Activated T-cell treated with anti-CD3 and anti-CD28 coated beads, Interleukin-2, amount 50 U/mL, for 24 hours (primary cell): ENCODE measurements around the gene LRMDA.

Experiments
- DNase-seq: peaks from one replicate; pipeline ENCODE4 v3.0.0-alpha.2; 2020
- H3K27ac Mint-ChIP-seq: 2 replicates; pipeline ENCODE4 v1.8.0; 2020; ENCODE audit warnings: mild to moderate bottlenecking, mixed read lengths
- H3K27me3 Mint-ChIP-seq: 2 replicates; pipeline ENCODE4 v1.8.0; 2020; ENCODE audit warnings: mixed read lengths
- H3K36me3 Mint-ChIP-seq: 2 replicates; pipeline ENCODE4 v1.8.0; 2020; ENCODE audit warnings: low read depth, mixed read lengths
- H3K4me1 Mint-ChIP-seq: 2 replicates; pipeline ENCODE4 v1.8.0; 2020; ENCODE audit warnings: low read depth, mixed read lengths
- H3K4me3 Mint-ChIP-seq: 2 replicates; pipeline ENCODE4 v1.8.0; 2020; ENCODE audit warnings: mild to moderate bottlenecking, moderate library complexity, mixed read lengths
- H3K9me3 Mint-ChIP-seq: 2 replicates; pipeline ENCODE4 v1.8.0; 2020; ENCODE audit warnings: mixed read lengths

Gene LRMDA

DNA sequence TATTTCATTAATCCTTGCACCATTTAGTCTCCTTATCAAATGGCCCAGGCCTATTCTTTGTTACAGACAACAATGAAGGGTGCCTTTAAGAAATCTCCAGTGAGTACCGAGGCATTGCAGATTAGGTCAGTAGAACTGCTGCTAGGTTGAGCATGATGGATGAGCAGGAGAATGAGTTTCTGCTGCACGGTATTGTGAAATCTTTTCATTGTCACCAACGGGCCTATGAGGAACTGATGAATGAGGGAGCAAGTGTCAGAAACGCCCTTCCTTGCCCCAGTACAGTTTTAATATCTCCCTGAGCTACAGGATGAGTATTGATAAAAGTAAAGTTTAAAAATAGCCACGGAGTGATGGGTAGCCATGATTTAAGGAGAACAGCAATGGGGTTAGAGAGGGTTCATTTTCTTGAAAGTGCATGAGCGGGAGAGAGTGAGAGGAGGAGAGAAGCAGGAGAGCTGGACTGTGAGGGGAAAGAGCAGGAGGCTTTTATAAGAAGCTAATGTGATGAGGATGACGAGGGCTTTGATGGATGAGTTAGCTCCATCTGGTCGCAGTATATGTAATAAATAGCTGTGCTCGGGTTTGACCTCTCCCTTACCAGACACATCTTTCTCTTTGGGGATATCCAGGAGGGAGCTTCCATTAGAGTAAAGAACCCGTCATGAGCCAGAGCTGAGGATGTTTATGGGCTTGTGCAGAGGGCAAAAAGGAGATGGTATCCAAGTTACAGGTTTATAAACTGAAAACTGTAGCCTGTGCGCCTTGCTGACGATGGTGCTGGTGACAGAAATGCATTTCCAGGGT lies 526.1 kb downstream of the LRMDA start:
- no peaks in the 10 kb centered on the region for H3K9me3 Mint-ChIP-seq
- H3K36me3 Mint-ChIP-seq, result no peaks in the 10 kb centered on the region
- no peak overlapping the region for H3K27ac Mint-ChIP-seq
- no peak for DNase-seq
- no peaks in the 10 kb centered on the region for H3K27me3 Mint-ChIP-seq
- no peaks in the 10 kb centered on the region for H3K4me1 Mint-ChIP-seq
- H3K4me3 Mint-ChIP-seq, result no peak overlapping the region

DNA sequence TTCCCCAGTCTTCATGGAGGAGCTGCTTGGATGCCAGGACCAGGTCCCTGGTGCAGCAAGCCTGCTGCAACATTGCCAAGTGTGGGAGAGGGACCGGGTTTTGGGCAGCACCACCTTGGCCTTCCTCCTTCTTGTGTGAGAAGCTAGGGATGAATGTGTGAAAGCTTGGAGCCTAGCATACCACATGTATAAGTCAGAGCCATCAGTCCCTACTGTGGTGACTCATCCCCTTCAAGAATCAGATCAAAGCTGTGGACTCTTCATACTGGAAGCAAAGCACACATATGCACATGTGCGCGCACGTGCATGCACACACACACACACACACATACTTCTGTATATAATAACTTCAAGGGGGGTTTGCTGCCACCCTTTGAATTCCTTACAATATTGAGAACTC lies 527.8 kb downstream of the LRMDA start:
- Mint-ChIP-seq H3K27ac (no peak overlapping the region), H3K4me3 (no peak overlapping the region), H3K36me3 (no peaks in the 10 kb centered on the region), H3K27me3 (no peaks in the 10 kb centered on the region), H3K4me1 (no peaks in the 10 kb centered on the region), H3K9me3 (no peaks in the 10 kb centered on the region)
- DNase-seq, result no peak

DNA sequence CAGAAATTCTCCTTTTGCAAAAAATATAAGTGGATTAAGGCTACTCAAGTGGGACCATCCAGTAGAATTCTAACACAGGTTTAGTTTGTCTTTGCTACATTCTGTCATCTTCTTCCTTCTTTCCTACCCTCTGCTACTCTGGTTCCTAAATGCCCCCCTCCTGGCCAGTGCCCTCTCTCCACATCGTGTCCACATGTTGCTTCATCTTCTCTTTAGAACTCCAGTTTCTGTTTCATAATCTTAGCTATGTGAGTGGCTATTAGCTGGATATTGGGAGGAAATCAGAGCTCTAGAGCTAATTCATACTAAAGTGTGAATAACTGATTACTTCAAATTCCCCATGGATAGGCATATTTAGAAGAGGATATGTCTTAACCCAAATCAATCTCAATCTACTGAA lies 528.5 kb downstream of the LRMDA start:
- Mint-ChIP-seq H3K4me1 (no peaks in the 10 kb centered on the region), H3K4me3 (no peak overlapping the region), H3K27me3 (no peaks in the 10 kb centered on the region), H3K36me3 (no peaks in the 10 kb centered on the region), H3K9me3 (no peaks in the 10 kb centered on the region), H3K27ac (no peak overlapping the region)
- no peak for DNase-seq

DNA sequence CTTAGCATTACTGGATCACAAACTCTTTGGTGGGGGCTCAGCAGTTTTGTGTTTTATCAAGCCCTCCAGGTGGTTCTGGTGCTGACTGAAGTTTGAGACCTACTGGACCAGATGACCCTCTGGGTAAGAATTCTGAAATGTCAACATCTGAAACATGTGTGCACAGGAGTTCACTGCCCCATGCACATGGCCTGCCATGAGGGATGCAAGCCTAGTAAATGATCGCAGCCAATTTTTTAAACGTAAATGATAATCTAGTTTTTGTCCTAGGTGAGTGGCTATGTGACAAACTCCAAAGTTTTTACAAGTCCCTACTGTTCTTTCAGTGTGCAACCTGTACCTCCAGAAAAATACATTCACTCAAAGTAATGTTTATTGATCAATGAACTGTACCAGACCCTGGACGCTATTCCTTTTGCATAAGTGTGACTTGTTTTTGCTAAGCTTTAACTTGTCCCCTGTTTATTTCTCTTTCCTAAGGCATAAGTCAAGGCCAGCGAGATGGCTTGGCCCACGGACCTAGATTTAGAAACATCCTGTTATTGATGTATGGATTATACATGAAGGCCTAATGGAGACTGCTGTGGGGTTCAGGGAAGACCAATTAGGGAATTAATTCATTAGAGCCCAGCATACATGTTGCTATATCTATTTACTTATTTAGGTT lies 531.1 kb downstream of the LRMDA start:
- no peaks in the 10 kb centered on the region for H3K36me3 Mint-ChIP-seq
- H3K9me3 Mint-ChIP-seq, result no peaks in the 10 kb centered on the region
- no peak overlapping the region for H3K27ac Mint-ChIP-seq
- no peak for DNase-seq
- H3K4me3 Mint-ChIP-seq, result no peak overlapping the region
- H3K27me3 Mint-ChIP-seq, result no peaks in the 10 kb centered on the region
- no peaks in the 10 kb centered on the region for H3K4me1 Mint-ChIP-seq

DNA sequence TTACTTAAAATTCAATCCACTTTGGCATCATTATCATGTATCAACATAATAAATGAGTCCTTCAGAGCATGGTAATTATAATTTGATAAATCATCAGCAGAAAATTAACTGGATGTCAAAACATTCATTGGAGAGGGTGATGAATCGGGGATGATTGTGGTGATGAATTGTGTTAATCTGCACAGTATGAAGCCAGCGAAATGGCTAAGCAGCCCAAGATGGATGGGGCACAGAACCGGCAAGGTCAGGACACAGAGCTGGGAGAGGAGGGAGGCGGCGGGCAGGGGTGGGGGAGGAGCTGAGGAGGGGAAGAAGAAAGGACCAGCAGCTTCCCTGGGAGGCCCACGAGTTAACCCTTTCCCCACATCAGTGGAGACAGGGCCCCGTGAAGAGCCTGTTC lies 536.1 kb downstream of the LRMDA start:
- H3K36me3 Mint-ChIP-seq, result no peaks in the 10 kb centered on the region
- H3K4me1 Mint-ChIP-seq, result no peaks in the 10 kb centered on the region
- no peak overlapping the region for H3K4me3 Mint-ChIP-seq
- H3K9me3 Mint-ChIP-seq, result no peaks in the 10 kb centered on the region
- DNase-seq, result no peak
- no peaks in the 10 kb centered on the region for H3K27me3 Mint-ChIP-seq
- no peak overlapping the region for H3K27ac Mint-ChIP-seq

DNA sequence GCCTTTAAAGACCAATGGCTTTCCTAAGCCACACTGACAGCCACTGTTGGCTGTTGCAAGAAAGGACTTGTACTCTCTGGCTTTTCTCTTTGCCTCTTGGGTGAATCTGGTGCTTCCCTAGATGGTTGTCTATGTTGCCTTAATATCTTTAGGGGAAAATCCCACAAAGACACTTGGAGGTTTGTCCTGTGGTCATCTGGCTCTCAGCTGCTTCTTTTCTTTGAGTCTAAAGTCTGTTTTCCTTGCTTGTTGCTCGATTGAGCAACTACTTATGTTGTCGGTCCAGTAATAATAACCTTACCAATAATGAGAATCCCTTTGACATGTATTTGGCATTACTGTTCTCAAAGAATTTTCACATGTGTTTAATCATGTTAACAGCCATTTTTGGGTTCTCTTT lies 537.6 kb downstream of the LRMDA start:
- H3K4me1 Mint-ChIP-seq, result no peaks in the 10 kb centered on the region
- no peak overlapping the region for H3K4me3 Mint-ChIP-seq
- no peaks in the 10 kb centered on the region for H3K9me3 Mint-ChIP-seq
- DNase-seq, result no peak
- no peak overlapping the region for H3K27ac Mint-ChIP-seq
- H3K36me3 Mint-ChIP-seq, result no peaks in the 10 kb centered on the region
- no peaks in the 10 kb centered on the region for H3K27me3 Mint-ChIP-seq

DNA sequence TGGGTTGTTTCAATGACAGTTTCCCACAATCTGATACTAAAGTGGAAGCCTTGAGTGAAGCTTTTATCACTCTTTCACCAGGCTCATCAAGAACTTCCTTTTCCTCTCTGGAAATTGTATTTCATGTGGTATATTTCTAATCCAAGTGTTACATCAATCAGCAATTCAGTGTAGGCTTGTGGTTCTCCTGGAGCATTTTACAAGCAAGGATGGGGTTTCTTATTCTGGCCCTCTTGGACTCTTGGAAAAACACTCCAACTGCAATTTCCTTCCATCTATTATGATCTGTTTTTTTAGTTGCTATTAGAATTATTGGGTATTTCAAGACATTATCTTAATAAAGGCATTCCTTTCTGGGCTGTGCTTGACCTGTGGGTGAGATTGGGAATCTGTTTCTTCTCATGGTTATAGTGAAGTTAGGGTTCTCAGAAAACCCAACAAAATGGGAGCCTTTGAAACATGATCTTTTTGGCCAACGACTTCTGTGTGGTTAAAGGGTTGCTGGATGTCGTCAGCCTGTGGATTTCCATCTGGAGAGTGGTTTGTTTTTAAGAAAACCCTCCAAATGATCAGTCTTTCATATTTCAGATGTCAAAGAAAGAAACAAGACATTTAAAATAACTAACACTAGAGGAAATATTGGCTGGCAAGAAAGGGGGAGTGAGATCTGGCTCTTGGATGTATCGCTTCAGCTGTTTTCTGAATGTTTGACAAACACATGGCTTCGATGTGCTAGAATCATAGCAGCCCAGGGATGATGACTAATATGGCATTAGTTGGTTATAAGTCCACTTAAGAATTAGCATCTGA lies 540.2 kb downstream of the LRMDA start:
- Mint-ChIP-seq H3K36me3 (no peaks in the 10 kb centered on the region), H3K27me3 (no peaks in the 10 kb centered on the region), H3K9me3 (no peaks in the 10 kb centered on the region), H3K4me1 (no peaks in the 10 kb centered on the region), H3K4me3 (no peak overlapping the region), H3K27ac (no peak overlapping the region)
- no peak for DNase-seq

DNA sequence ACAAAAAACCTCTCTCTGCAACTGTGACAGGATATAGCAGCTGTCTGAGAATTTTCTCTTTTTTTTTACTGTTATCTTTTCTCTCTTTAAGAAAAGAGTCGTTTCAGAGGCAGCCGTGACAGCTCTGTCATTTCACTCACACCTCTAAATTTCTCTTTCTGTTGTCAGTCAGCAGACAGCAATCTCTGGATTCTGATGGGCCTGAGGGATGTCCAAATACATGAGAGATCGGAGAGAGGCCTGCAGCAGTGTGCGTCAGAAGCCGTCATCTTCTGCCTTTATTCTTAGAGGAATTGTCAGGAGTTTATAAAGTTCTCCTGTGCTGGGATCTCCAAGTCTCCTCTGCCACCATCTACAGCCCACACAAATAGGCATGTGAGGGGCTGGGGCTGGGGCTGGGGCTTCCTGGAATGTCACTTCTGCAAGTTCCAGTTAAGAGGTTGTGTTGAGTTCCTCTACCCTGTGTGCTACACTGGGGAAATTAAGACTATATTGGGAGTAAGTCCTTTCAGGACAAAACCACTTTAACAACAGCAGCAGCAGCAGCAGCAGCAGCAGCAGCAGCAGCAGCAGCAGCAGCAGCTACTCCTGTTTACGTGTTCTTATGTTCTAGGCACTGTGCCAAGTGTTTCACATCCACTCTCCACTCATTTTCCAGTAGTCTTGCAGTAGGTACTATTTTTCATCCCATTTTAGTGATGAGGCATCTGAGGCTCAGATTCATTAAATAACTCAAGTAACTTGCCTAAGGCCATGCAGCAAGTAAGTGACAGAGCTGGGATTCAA lies 541.3 kb downstream of the LRMDA start:
- DNase-seq, result no peak
- Mint-ChIP-seq H3K27me3 (no peaks in the 10 kb centered on the region), H3K4me3 (no peak overlapping the region), H3K9me3 (no peaks in the 10 kb centered on the region), H3K36me3 (no peaks in the 10 kb centered on the region), H3K4me1 (no peaks in the 10 kb centered on the region), H3K27ac (no peak overlapping the region)

DNA sequence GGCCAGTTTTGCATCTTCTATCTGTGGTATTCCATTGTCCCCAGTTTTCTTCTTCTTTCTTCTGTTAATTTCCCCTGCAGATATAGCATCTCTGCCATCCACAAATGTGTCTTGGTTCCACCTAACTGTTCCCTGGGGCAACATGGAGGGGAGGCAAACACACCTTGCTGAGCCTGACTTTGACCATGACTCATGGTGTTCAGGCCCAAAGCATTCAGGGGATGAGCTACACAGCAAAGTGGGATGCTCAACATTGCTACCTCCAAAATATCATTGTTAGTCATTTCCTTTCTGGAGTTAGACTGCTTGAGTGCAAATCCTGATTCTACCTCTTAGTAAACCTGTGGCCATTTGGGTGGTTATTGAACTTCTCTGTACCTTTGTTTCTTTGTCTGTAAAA lies 542.7 kb downstream of the LRMDA start:
- DNase-seq, result no peak
- Mint-ChIP-seq H3K27me3 (no peaks in the 10 kb centered on the region), H3K4me1 (no peaks in the 10 kb centered on the region), H3K36me3 (no peaks in the 10 kb centered on the region), H3K27ac (no peak overlapping the region), H3K4me3 (no peak overlapping the region), H3K9me3 (no peaks in the 10 kb centered on the region)

DNA sequence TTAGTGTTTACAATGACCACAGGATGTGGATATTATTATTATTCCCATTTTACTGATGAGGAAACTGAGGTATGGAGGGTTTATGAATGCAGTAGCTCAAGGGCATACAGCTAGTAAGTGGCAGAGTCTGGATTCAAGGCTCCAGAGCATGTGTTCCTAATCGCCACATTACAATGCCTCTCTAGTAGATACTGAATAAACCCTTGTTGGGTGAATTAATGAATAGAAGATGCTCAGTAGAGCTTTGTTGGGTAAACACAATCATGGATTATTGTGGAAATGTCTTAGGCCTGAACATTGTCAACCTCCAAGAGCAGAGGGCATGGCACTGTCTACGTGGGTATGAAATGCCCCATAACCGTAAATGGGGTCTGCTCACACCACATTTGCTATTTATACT lies 545.3 kb downstream of the LRMDA start:
- Mint-ChIP-seq H3K4me1 (no peaks in the 10 kb centered on the region), H3K9me3 (no peaks in the 10 kb centered on the region), H3K36me3 (no peaks in the 10 kb centered on the region), H3K4me3 (no peak overlapping the region), H3K27ac (no peak overlapping the region), H3K27me3 (no peaks in the 10 kb centered on the region)
- no peak for DNase-seq

DNA sequence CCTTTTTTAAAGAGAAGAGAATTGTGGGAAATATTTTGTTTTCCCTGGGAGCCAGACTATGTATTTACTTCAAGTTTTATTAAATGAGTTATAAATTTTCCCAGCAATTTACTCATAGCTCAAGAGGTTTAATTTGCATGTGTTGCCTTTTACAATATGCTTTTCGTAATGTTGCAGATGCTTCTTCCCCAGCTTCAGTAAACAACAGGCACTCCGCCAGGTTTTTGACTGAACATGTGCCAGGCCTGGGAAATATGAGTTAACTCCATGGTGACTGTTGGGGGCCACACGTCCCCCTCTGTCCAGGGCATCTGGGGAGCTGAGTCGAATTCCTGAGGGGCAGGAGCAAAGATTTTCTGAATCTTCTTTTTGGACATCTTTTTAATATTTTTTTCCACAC lies 545.7 kb downstream of the LRMDA start:
- Mint-ChIP-seq H3K4me3 (no peak overlapping the region), H3K27ac (no peak overlapping the region), H3K36me3 (no peaks in the 10 kb centered on the region), H3K27me3 (no peaks in the 10 kb centered on the region), H3K9me3 (no peaks in the 10 kb centered on the region), H3K4me1 (no peaks in the 10 kb centered on the region)
- DNase-seq, result no peak

DNA sequence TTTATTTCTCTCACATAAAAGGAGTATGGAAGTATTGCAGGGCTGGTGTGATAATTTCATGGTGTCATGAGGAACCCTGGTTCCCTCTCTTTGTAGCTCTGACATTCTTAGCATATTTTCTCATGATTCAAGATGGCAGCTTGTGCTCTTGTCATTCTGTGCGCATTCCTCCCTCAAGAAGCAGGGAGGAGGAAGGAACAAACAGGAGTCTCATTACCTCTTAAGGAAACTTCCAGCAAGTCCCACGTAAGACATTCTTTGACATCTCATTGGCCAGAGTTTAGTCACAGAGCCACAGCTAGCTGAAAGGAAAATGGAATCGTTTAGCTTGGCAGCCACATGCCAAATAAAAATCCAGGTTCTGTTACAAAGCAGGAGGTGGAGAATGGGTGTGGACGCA lies 546.8 kb downstream of the LRMDA start:
- Mint-ChIP-seq H3K4me1 (no peaks in the 10 kb centered on the region), H3K36me3 (no peaks in the 10 kb centered on the region), H3K27ac (no peak overlapping the region), H3K27me3 (no peaks in the 10 kb centered on the region), H3K4me3 (no peak overlapping the region), H3K9me3 (no peaks in the 10 kb centered on the region)
- no peak for DNase-seq

DNA sequence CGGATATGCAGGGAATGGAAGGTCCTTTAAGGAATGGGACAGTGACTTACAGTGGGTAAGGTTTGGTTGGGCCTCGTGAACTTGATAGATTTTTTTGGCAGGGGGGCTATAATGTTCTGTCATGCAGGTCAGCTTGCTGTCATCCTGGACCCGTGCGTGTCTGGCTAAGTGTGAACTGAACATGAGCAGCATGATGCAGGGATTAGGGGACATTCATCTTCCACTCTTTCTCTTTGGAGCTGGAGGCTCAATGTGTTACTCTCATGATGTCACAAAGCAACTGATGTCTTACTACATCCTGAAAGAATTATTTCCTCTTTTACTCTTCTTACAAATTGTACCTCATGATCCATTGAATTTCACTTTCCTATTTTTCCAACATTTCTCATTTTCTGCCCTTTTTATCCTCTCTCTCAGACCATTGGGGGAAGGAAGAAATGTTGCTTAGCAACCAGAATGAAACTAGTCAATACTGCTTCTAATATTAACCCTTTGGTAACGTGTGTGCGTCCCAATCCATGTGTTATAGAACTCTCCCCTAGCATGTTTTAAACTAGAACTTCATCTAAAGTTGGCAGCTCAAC lies 549.1 kb downstream of the LRMDA start:
- Mint-ChIP-seq H3K27ac (no peak overlapping the region), H3K36me3 (no peaks in the 10 kb centered on the region), H3K9me3 (no peaks in the 10 kb centered on the region), H3K4me1 (no peaks in the 10 kb centered on the region), H3K27me3 (no peaks in the 10 kb centered on the region), H3K4me3 (no peak overlapping the region)
- DNase-seq, result no peak
